Fibroblast of lung (primary cell): ENCODE data around the gene FAM118A.

Source experiments
- CTCF ChIP-seq, 2 donors: IDR thresholded peaks in 1 of 2; conservative IDR thresholded peaks in 1 of 2; 1 replicate in 1 of 2; 2 replicates in 1 of 2; pipeline ENCODE4 v1.5.1; 2011 to 2012; ENCODE audit warnings: low read length in 2 of 2, control low read depth in 1 of 2, inconsistent platforms in 1 of 2, low read depth in 1 of 2, mild to moderate bottlenecking in 1 of 2
- EZH2 ChIP-seq: IDR thresholded peaks from 2 replicates; pipeline ENCODE4 v1.5.1; 2012; ENCODE audit warnings: low read length, control low read depth, mild to moderate bottlenecking; ENCODE audit errors: missing control alignments

DNA sequence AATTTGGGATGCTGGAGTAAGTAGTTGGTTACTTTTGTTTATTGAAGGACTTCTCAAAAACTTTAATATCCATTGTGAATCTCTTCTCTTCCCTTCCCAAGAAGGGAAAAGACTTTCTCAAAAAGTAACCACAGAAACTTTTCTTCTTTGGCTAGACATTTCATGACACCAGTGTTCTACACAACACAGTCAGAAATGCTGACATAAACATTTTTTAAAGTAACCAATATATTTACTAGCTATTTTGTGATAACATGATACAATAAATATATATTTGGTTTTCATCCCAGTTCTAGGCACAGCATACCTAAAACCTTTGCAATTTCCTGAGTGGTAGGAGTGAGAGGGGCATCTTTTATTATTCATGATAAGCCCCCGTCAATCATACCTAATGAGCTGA lies 47.8 kb downstream of the FAM118A start:
- TF ChIP-seq CTCF (conservative IDR thresholded peaks at IDR 0.05 in 1 of 2, IDR thresholded peaks at IDR 0.05 in 1 of 2; ENCODE audit: low read depth in 1 of 2, low read length in 2 of 2) (no peak), EZH2 (no peak)
